HCT116 (cell line): ENCODE measurements around the gene VAMP7. TPM values are rescaled to one million over a fixed set of nuclear protein-coding genes. Genes with fewer than 3 reads are reported as not detected.
A peak's percentile ranks its signal among the peaks of the same experiment; 100 is the strongest.

Experiments
- ATAC-seq: fragments of 200-7000 bp; cut with Tn5 transposase; 2 replicates; pipeline ENCODE4 v1.9.1; 2020; ENCODE audit warnings: mild to moderate bottlenecking, moderate library complexity
- Bru-seq: library from RNA; stranded (reverse); fragments of 400-500 nt; gene quantifications from one replicate; lab custom pipeline; 2021; lab: Mats Ljungman, UMichigan
- BruChase-seq, 2 experiments: library from RNA; stranded (reverse); fragments of 400-500 nt; gene quantifications; one replicate each; lab custom pipeline; 2021; lab: Mats Ljungman, UMichigan
- BruUV-seq: library from RNA; stranded (reverse); fragments of 400-500 nt; replicated peaks from 2 replicates; lab custom pipeline; 2021; lab: Mats Ljungman, UMichigan
- CTCF ChIA-PET: fragments of 300-600 bp; sonication (Branson Sonifier 250); formaldehyde crosslinking; loops from one replicate; lab custom pipeline; 2021; ENCODE audit warnings: antibody characterized with exemption; lab: Charles Lee
- POLR2A ChIA-PET: fragments of 300-600, 350-600 bp; sonication (Branson Sonifier 250); formaldehyde crosslinking; loops from one replicate; lab custom pipeline; 2021; ENCODE audit warnings: antibody characterized with exemption; lab: Charles Lee
- RAD21 ChIA-PET, 2 experiments: fragments of 300-600 bp; sonication (Branson Sonifier 250); formaldehyde crosslinking; loops; one replicate each; lab custom pipeline; 2023; ENCODE audit warnings: low total read pairs in 2 of 2; ENCODE audit not compliant: uncharacterized antibody in 2 of 2, unreplicated experiment in 2 of 2, low non-redundant PET in 1 of 2; lab: Charles Lee
- DNase-seq: peaks from one replicate; pipeline ENCODE4 v3.0.0-alpha.2; 2010; ENCODE audit warnings: low read depth, low spot score
- H2AFZ ChIP-seq: fragments of 200-600 bp; shearing (Covaris generic), sonication (generic); 2 replicates; pipeline ENCODE4 v1.6.1; 2017; ENCODE audit warnings: low read depth, mixed run types, mixed read lengths, antibody characterized with exemption, low read length; ENCODE audit not compliant: poor library complexity, severe bottlenecking
- H3K27ac ChIP-seq: 2 replicates; pipeline ENCODE4 v1.5.1; 2012; ENCODE audit warnings: low read depth, low read length
- H3K27me3 ChIP-seq: fragments of 200-600 bp; sonication (generic); 2 replicates; pipeline ENCODE4 v1.6.1; 2016; ENCODE audit warnings: mixed run types, low read length, mixed read lengths; ENCODE audit not compliant: insufficient read depth
- H3K36me3 ChIP-seq, 2 experiments: fragments of 200-500 bp in 1 of 2; fragments of 200-600 bp in 1 of 2; sonication (Bioruptor generic) in 1 of 2; sonication (generic) in 1 of 2; 2 replicates each; pipeline versions ENCODE4 v1.5.1 to v1.6.1; 2014 to 2016; ENCODE audit warnings: low read length in 2 of 2, inconsistent platforms in 1 of 2, mixed read lengths in 1 of 2, mixed run types in 1 of 2; ENCODE audit not compliant: insufficient read depth in 2 of 2, control insufficient read depth in 1 of 2
- H3K4me1 ChIP-seq, 2 experiments: fragments of 200-600 bp in 1 of 2; sonication (generic) in 1 of 2; 2 replicates each; pipeline versions ENCODE4 v1.5.1 to v1.6.1; 2012 to 2017; ENCODE audit warnings: low read length in 2 of 2, inconsistent platforms in 1 of 2, mild to moderate bottlenecking in 1 of 2, mixed read lengths in 1 of 2, mixed run types in 1 of 2, moderate library complexity in 1 of 2; ENCODE audit not compliant: insufficient read depth in 2 of 2, control insufficient read depth in 1 of 2
- H3K4me2 ChIP-seq: fragments of 200-600 bp; sonication (generic); 2 replicates; pipeline ENCODE4 v1.6.1; 2017; ENCODE audit warnings: mixed run types, low read length, mixed read lengths
- H3K4me3 ChIP-seq, 2 experiments: fragments of 200-600 bp in 1 of 2; sonication (generic) in 1 of 2; replicated peaks in 1 of 2; 2 replicates each; pipeline ENCODE4 v1.5.1; 2011 to 2016; ENCODE audit warnings: low read length in 2 of 2, control low read depth in 1 of 2, low read depth in 1 of 2, mild to moderate bottlenecking in 1 of 2, mixed read lengths in 1 of 2, mixed run types in 1 of 2
- H3K79me2 ChIP-seq: fragments of 200-600 bp; sonication (generic); 2 replicates; pipeline ENCODE4 v1.6.1; 2017; ENCODE audit warnings: mild to moderate bottlenecking, mixed run types, low read length, moderate library complexity, mixed read lengths; ENCODE audit not compliant: insufficient read depth
- H3K9ac ChIP-seq: fragments of 200-600 bp; sonication (generic); 2 replicates; pipeline ENCODE4 v1.6.1; 2016; ENCODE audit warnings: low read length, mixed read lengths
- H3K9me2 ChIP-seq: fragments of 200-600 bp; sonication (generic), shearing (Covaris generic); 2 replicates; pipeline ENCODE4 v1.6.1; 2017; ENCODE audit warnings: mixed run types, mild to moderate bottlenecking, moderate library complexity; ENCODE audit not compliant: insufficient read depth
- H3K9me3 ChIP-seq, 2 experiments: fragments of 200-500 bp in 1 of 2; fragments of 200-600 bp in 1 of 2; sonication (Bioruptor generic) in 1 of 2; sonication (generic) in 1 of 2; 2 replicates each; pipeline ENCODE4 v1.6.1; 2014 to 2017; ENCODE audit warnings: low read length in 2 of 2, mixed read lengths in 2 of 2, inconsistent platforms in 1 of 2, low read depth in 1 of 2, mild to moderate bottlenecking in 1 of 2, mixed run types in 1 of 2, moderate library complexity in 1 of 2; ENCODE audit not compliant: control insufficient read depth in 1 of 2, insufficient read depth in 1 of 2
- H4K20me1 ChIP-seq: fragments of 200-600 bp; sonication (generic), shearing (Covaris generic); 2 replicates; pipeline ENCODE4 v1.6.1; 2017; ENCODE audit warnings: mixed run types, mild to moderate bottlenecking, moderate library complexity; ENCODE audit not compliant: insufficient read depth
- ATF3 ChIP-seq: IDR thresholded peaks from 2 replicates; pipeline ENCODE4 v1.6.1; 2012
- CBX3 ChIP-seq: IDR thresholded peaks from 2 replicates; pipeline ENCODE4 v1.6.1; 2012; ENCODE audit warnings: low read depth
- CEBPB ChIP-seq: IDR thresholded peaks from 2 replicates; pipeline ENCODE4 v1.6.1; 2012; ENCODE audit warnings: low read depth
- CTCF ChIP-seq, 3 experiments: fragments of 200-600 bp in 1 of 3; sonication (generic) in 1 of 3; IDR thresholded peaks in 2 of 3; conservative IDR thresholded peaks in 1 of 3; 2 replicates each; pipeline ENCODE4 v1.5.1; 2012 to 2017; ENCODE audit warnings: low read depth in 2 of 3, low read length in 2 of 3, antibody characterized with exemption in 1 of 3, borderline replicate concordance in 1 of 3, control low read depth in 1 of 3, mild to moderate bottlenecking in 1 of 3, mixed read lengths in 1 of 3, mixed run types in 1 of 3, moderate library complexity in 1 of 3; ENCODE audit not compliant: insufficient read depth in 1 of 3
- EGR1 ChIP-seq: IDR thresholded peaks from 2 replicates; pipeline ENCODE4 v1.6.1; 2012; ENCODE audit warnings: low read depth
- ELF1 ChIP-seq: IDR thresholded peaks from 2 replicates; pipeline ENCODE4 v1.6.1; 2012; ENCODE audit warnings: low read depth, borderline replicate concordance
- EZH2phosphoT487 ChIP-seq: fragments of 200-600 bp; IDR thresholded peaks from 2 replicates; pipeline ENCODE4 v1.6.1; 2018; ENCODE audit warnings: antibody characterized with exemption, borderline replicate concordance
- FOSL1 ChIP-seq: IDR thresholded peaks from 2 replicates; pipeline ENCODE4 v1.6.1; 2012; ENCODE audit warnings: low read depth
- JUND ChIP-seq: IDR thresholded peaks from 2 replicates; pipeline ENCODE4 v1.6.1; 2012
- MAX ChIP-seq: IDR thresholded peaks from 2 replicates; pipeline ENCODE4 v1.6.1; 2012
- POLR2A ChIP-seq: IDR thresholded peaks from 2 replicates; pipeline ENCODE4 v1.7.0; 2011; ENCODE audit warnings: borderline replicate concordance; ENCODE audit not compliant: insufficient read depth, insufficient read length; ENCODE audit errors: extremely low read depth
- POLR2AphosphoS5 ChIP-seq: IDR thresholded peaks from 2 replicates; pipeline ENCODE4 v1.6.1; 2011; ENCODE audit warnings: mild to moderate bottlenecking, low read depth, low read length, moderate library complexity
- RAD21 ChIP-seq: IDR thresholded peaks from 2 replicates; pipeline ENCODE4 v1.6.1; 2012; ENCODE audit warnings: low read depth, mild to moderate bottlenecking
- SP1 ChIP-seq: IDR thresholded peaks from 2 replicates; pipeline ENCODE4 v1.6.1; 2012; ENCODE audit warnings: low read depth
- SRF ChIP-seq: IDR thresholded peaks from 2 replicates; pipeline ENCODE4 v1.6.1; 2012; ENCODE audit warnings: low read depth
- YY1 ChIP-seq: IDR thresholded peaks from 2 replicates; pipeline ENCODE4 v1.6.1; 2011; ENCODE audit warnings: low read length, low read depth, moderate library complexity, mild to moderate bottlenecking; ENCODE audit not compliant: insufficient replicate concordance; ENCODE audit errors: extremely low read depth
- ZBTB33 ChIP-seq: IDR thresholded peaks from 2 replicates; pipeline ENCODE4 v1.6.1; 2011; ENCODE audit warnings: mild to moderate bottlenecking, low read length, moderate library complexity; ENCODE audit not compliant: insufficient replicate concordance; ENCODE audit errors: extremely low read depth
- ZFX ChIP-seq: fragments of 450-650 bp; IDR thresholded peaks from 2 replicates; pipeline ENCODE4 v1.6.1; 2017
- ZNF274 ChIP-seq: fragments of 200-500 bp; sonication (Bioruptor generic); IDR thresholded peaks from 2 replicates; pipeline ENCODE4 v1.6.1; 2014; ENCODE audit warnings: mild to moderate bottlenecking, low read depth, low read length, inconsistent platforms
- intact Hi-C: fragments of 100-400 bp; cut with micrococcal nuclease; formaldehyde crosslinking; loops from 2 replicates; pipeline ENCODE4 v1.10.0; 2022
- long read RNA-seq: library from polyadenylated mRNA; unstranded; transcript quantifications from one replicate; pipeline ENCODE4 v2.0.0, GENCODE V29; 2021; ENCODE audit not compliant: unreplicated experiment
- polyA plus RNA-seq: library from polyadenylated mRNA; unstranded; fragments of >200 nt; gene quantifications from 2 replicates; pipeline ENCODE4 v1.2.1, GENCODE V29; 2012; ENCODE audit warnings: missing spikeins
- total RNA-seq: library from RNA; stranded (reverse); gene quantifications from one replicate; pipeline ENCODE4 v1.2.1, GENCODE V29; 2021; ENCODE audit not compliant: unreplicated experiment

VAMP7 gene
- total RNA-seq (32.8 TPM), Bru-seq, nascent RNA (percentile 69 among the genes with signal in this experiment), BruChase-seq, experiment 1, labeled RNA remaining after a 6-hour chase (percentile 75 among the genes with signal in this experiment), BruChase-seq, experiment 2, labeled RNA remaining after a 2-hour chase (percentile 67 among the genes with signal in this experiment)
- 18.5 and 22.0 TPM in 2 replicates for polyA plus RNA-seq
- long read RNA-seq, transcript VAMP7-202 (8 exons, 2,646 nt) = major isoform, 88 of 114 reads
- long read RNA-seq, transcript VAMP7-201 (7 exons, 2,496 nt) = minor isoform, 5 of 114 reads
- long read RNA-seq, transcript VAMP7-206 (7 exons, 696 nt) = minor isoform, 6 of 114 reads
- long read RNA-seq, partial matches to known transcripts = 5 of 114 reads
- long read RNA-seq, other reads (novel, unspliced or antisense) = 8 of 114 reads

- Histone ChIP-seq H3K9me3 (no peaks in the 10 kb centered on the region), H3K36me3 (no peaks in the 10 kb centered on the region; a peak in 1 of 4 replicates), H4K20me1 (no peaks in the 10 kb centered on the region), H3K9me2 (no peaks in the 10 kb centered on the region), H3K4me1 (peaks cover 0 to 9% of the 10 kb centered on the region in 2 experiments; a peak in 1 of 4 replicates), H3K4me2 (peak within 1 kb of the TSS; percentile 73), H2AFZ (no peak within 1 kb of the TSS), H3K79me2 (peaks cover 30% of the 10 kb centered on the region), H3K27me3 (no peaks in the 10 kb centered on the region), H3K9ac (peak within 1 kb of the TSS; percentile 69), H3K4me3 (peak within 1 kb of the TSS; percentile 70 to 71), H3K27ac (peak within 1 kb of the TSS; percentile 47)
- BruUV-seq = TSS peak; percentile 66
- ChIA-PET RAD21 (no interaction called here), CTCF (no interaction called here), POLR2A (no interaction called here)
- peak; percentile 73 for DNase-seq
- intact Hi-C loops = no loop called here
- peak; percentile 99 for ATAC-seq
- no peak for TF ChIP-seq JUND
- no peak; the same call in 1 of the 2 replicates for TF ChIP-seq CBX3
- TF ChIP-seq SP1 = peak; percentile 84
- no peak for TF ChIP-seq POLR2A
- peak; percentile 78 for TF ChIP-seq POLR2AphosphoS5
- TF ChIP-seq EZH2phosphoT487 = no peak
- TF ChIP-seq ATF3 = no peak
- TF ChIP-seq MAX = peak; percentile 11; the same call in 1 of the 2 replicates
- TF ChIP-seq ZBTB33 = no peak
- TF ChIP-seq RAD21 = no peak
- TF ChIP-seq ZNF274 = no peak
- no peak for TF ChIP-seq FOSL1
- peak; percentile 22 for TF ChIP-seq YY1
- peak; percentile 96 for TF ChIP-seq ELF1
- TF ChIP-seq CTCF (IDR thresholded peaks at IDR 0.05 in 2 of 3, conservative IDR thresholded peaks at IDR 0.05 in 1 of 3; ENCODE audit: borderline replicate concordance in 1 of 3, insufficient read depth in 1 of 3, low read depth in 2 of 3, low read length in 2 of 3) = no peak
- TF ChIP-seq EGR1 = no peak
- no peak for TF ChIP-seq SRF
- no peak for TF ChIP-seq CEBPB
- TF ChIP-seq ZFX = no peak
These were observed at the start of gene VAMP7 for GRCh38 chrX:155881158-155881993. Gene VAMP7 (plus strand): TSS chrX:155881345. CDS start chrX:155889467, 8,122 bp downstream.
